SK-MEL-5 (cell line): Measurements from ENCODE around the gene TAOK2. TPM values are rescaled to one million over a fixed set of nuclear protein-coding genes. Genes with fewer than 3 reads are reported as not detected.

Experiments used
- DNase-seq: peaks from one replicate; pipeline ENCODE4 v3.0.0-alpha.2; 2016; ENCODE audit warnings: low read depth, low spot score
- in situ Hi-C: cut with HindIII; loops from 2 replicates; pipeline ENCODE4 v1.10.0; 2016; ENCODE audit warnings: low sequenced_read_pairs, high pct_unique_total_duplicates, low pct_unique_long_range_greater_than_20kb
- total RNA-seq: library from RNA; depleted of rRNA; stranded (reverse); fragments of >200 nt; shearing (Covaris generic); gene quantifications from 2 replicates; pipeline ENCODE4 v1.2.3, GENCODE V29; 2014

Gene TAOK2
- total RNA-seq, 1 experiment from 2014 or later = 28.6 TPM

GRCh38 chr16:29994600-29995323 is 21.1 kb downstream of the TAOK2 start:
- in situ Hi-C loops = no loop called here
- peak; percentile 7 for DNase-seq

- in situ Hi-C loops = no loop called here
- DNase-seq = peak; percentile 82
Measured at GRCh38 chr16:29995324-29995910, 21.7 kb downstream of the TAOK2 start, which contains the start of gene HIRIP3. TSS of gene HIRIP3 (minus strand) at chr16:29995617. CDS start at chr16:29995605, 12 bp downstream.

- peak; percentile 93 for DNase-seq
- in situ Hi-C loops = no loop called here
Measured at GRCh38 chr16:29995911-29996765, 22.5 kb downstream of the TAOK2 start, which contains the start of gene INO80E. TSS of gene INO80E (plus strand) at chr16:29996241. CDS start at chr16:29996311, 70 bp downstream.

- no peak for DNase-seq
- in situ Hi-C loops = no loop called here
Measured at GRCh38 chr16:29996766-29997250, 23.1 kb downstream of the TAOK2 start.

- in situ Hi-C loops = no loop called here
Measured at GRCh38 chr16:29999605-30000004, 25.9 kb downstream of the TAOK2 start.

GRCh38 chr16:30000735-30001631 is 27.3 kb downstream of the TAOK2 start:
- in situ Hi-C loops = no loop called here
- DNase-seq = no peak

More at GRCh38 chr16:29999605-30000004, 25.9 kb downstream of the TAOK2 start:
- DNase-seq = no peak

- DNase-seq = no peak
- in situ Hi-C loops = no loop called here
Measured at GRCh38 chr16:30002614-30003346, 29.1 kb downstream of the TAOK2 start.

- in situ Hi-C loops = no loop called here
- DNase-seq = no peak
Measured at GRCh38 chr16:30003670-30004423, 30.2 kb downstream of the TAOK2 start.

- no peak for DNase-seq
- in situ Hi-C loops = no loop called here
Measured at GRCh38 chr16:30004424-30004776, 30.7 kb downstream of the TAOK2 start.

GRCh38 chr16:30004811-30005242 is 31.2 kb downstream of the TAOK2 start:
- DNase-seq = no peak
- in situ Hi-C loops = no loop called here

GRCh38 chr16:30005341-30006094 is 31.9 kb downstream of the TAOK2 start:
- in situ Hi-C loops = no loop called here
- DNase-seq = peak; percentile 51

- in situ Hi-C loops = no loop called here
- no peak for DNase-seq
Measured at GRCh38 chr16:30006095-30006473, 32.4 kb downstream of the TAOK2 start.

- no peak for DNase-seq
- in situ Hi-C loops = no loop called here
Measured at GRCh38 chr16:30006659-30007377, 33.1 kb downstream of the TAOK2 start.

GRCh38 chr16:30007378-30007895 is 33.8 kb downstream of the TAOK2 start:
- DNase-seq = no peak
- in situ Hi-C loops = no loop called here
